HG02973 (cell line): Measurements from ENCODE around the gene SLC24A3.
"Not testable (repeated sequence)": the region's sequence is repeated elsewhere in the genome, so short reads cannot be mapped to it uniquely, and the experiment has no call there.

Experiments
- ATAC-seq: cut with Tn5 transposase; IDR thresholded peaks from one replicate; pipeline ENCODE4 v1.9.1; 2021; ENCODE audit warnings: moderate library complexity; ENCODE audit not compliant: unreplicated experiment

Gene SLC24A3

DNA sequence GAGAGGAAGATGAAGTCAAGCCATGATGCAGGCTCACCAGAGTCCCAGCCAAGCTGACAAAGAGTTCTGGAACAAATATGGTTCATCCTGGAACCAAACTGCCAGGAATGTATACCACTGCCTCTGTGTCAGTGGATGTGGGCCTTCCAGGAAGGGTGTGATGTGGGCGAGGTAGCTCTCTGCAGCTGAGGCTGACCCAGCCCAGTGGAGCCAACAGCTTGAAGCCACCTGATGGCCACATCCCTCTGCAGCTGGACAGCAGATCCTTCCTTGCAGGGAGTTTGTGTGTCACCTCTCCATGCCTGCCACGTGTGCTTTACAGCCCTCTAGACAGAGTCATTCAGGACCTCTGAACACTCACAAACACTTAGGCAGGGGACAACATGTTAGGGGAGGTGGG, 403.6 kb downstream of the SLC24A3 start:
- no peak for ATAC-seq

GRCh38 chr20:19616620-19617019, 404.2 kb downstream of the SLC24A3 start:
- no peak for ATAC-seq

DNA sequence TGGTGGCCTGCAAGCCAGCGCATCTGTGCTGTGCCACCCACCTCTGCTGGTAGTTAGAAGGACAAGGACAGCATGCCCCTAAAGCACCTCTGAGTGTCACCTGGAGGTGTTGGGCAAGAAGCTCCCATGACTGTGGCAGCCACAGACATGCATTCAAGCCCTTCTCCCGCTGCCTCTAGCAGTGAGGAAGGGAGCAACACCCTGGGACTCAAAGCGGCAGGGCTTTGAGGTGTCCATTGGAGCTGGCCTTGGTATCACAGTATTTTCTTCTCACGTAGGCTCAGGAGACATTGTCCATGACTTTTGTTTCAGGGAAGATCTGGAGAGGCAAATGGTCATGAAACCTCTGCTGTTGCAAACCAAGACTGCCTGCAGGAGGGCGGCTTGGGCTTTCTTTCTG, 404.8 kb downstream of the SLC24A3 start:
- ATAC-seq, result no peak

GRCh38 chr20:19618711-19619110, 406.3 kb downstream of the SLC24A3 start:
- no peak for ATAC-seq

- ATAC-seq, result no peak
These were observed 407.5 kb downstream of the SLC24A3 start for GRCh38 chr20:19619904-19620430.

DNA sequence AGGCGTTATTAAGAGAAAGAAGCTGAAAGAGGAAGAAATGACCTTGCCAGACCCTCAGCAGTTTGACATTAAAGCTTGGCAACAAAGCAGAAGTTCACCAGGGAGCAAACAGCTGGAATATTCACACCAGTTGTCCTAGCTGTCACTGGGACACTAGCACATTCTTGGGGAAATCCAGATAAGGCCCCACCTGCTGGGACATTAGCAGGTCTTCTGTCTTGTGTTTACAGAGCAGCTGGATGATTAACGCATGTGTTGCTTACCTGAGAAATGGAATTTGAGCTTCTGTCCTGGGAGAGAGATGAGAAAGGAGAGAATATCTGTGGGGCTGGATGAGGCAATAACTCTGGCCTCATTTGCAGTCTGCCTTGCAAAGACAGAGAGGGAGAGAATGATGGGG, 408.0 kb downstream of the SLC24A3 start:
- ATAC-seq, result no peak

DNA sequence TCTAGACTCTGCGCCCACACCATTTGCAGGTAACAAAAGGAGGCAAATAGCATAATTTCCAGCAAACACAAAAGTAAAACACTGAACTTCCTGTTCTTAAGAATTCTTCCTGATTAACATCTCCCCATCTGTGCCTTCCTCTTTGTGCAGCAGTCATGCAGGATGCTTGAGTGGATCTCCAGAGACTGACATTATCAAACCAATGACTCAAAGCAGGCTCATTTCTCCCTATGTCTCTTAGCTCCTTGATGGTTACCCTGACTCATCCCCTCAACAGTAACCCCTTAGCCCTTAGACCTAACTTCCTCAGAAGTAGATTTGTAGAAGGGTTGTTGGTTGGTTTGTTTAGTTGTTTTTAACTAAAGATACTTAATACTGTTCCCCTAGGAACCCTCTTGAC, 408.6 kb downstream of the SLC24A3 start:
- ATAC-seq, result no peak

DNA sequence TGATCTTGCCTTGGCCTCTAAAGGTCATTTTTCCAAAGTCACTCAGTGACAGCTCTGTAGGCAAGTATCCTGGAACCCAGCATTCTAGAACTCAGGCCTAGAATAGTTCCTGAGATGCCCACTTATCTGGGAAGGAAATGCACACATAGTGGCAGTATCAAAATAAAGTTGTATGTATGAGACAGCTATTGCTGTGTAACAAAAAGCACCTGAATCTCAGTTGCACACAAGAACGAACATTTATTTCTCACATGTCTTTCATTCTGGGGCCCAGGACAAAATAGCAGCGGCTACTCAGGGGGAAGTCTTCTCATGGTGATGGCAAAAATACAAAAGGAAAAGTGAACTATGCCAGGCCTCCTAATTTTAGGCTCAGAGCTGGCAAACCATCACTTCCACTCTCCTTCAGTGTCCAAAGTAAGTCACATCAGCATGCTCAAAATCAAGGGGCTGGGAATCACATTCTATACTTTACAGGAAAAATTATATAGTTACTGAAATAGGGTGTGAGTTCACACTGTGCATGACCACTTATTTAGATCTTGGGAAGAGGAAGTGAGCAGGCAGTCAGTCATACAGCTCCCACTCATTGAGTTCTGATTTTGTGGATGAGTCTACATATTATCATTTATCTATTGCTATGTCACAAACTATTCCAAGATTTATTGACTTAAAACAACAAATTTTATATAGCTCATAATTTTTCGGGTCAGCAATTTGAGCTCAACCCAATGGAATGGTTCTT, 412.0 kb downstream of the SLC24A3 start:
- ATAC-seq, result no peak

DNA sequence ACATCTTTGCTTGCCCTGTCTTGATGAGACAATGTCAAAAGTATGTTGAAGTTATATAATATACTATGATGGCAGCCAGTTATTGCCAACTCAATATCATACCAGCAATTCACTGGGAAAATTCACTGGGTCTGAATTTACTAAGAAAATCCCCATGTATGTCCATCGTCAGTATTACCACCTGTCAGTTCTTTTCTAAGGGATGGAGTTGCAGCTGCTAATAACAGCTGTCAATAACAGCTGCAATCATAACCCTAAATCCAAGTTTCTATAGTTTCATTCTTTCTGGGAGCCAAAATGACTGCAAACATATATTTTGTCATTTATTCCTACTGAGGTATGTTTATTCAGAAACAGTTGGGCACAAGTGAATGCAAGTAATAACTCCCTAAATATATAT, 413.0 kb downstream of the SLC24A3 start:
- no peak for ATAC-seq

GRCh38 chr20:19626896-19627295, 414.5 kb downstream of the SLC24A3 start:
- no peak for ATAC-seq

- no peak for ATAC-seq
These were observed 416.2 kb downstream of the SLC24A3 start for GRCh38 chr20:19628570-19629134.

- no peak for ATAC-seq
These were observed 419.0 kb downstream of the SLC24A3 start for GRCh38 chr20:19631410-19631809.

- no peak for ATAC-seq
These were observed 421.5 kb downstream of the SLC24A3 start for GRCh38 chr20:19633985-19634384.

DNA sequence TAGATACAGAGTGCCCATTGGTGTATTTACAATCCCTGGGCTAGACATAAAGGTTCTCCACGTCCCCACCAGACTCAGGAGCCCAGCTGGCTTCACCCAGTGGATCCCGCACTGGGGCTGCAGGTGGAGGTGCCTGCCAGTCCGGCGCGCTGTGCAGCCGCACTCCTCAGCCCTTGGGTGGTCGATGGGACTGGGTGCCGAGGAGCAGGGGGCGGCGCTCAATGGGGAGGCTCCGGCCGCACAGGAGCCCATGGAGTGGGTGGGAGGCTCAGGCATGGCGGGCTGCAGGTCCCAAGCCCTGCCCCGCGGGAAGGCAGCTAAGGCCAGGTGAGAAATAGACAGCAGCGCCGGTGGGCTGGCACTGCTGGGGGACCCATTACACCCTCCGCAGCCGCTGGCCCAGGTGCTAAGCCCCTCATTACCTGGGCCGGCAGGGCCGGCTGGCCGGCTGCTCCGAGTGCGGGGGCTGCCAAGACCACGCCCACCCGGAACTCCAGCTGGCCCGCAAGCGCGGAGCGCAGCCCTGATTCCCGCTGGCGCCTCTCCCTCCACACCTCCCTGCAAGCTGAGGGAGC, 427.1 kb downstream of the SLC24A3 start:
- ATAC-seq, result not testable (repeated sequence)

- ATAC-seq, result no peak
These were observed 430.4 kb downstream of the SLC24A3 start for GRCh38 chr20:19642860-19643259.

DNA sequence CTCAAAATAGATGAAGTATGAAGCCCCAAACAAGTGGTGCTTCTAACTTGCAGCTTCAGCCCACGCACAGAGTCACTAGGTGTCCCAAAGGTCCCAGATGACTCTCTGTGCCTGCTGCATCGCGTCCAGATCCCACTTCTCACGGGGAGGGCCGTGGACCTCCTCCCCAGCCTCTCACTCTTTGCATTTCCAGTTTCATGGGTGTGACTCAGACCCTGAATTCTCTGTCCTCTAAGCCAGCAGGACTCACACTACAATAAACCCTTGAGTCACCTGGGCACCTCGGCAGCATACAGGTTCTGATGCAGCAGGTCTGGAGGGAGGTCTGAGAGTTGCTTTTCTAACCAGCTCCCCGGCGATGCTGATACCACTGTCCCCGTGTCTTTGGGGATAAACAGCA, 431.6 kb downstream of the SLC24A3 start:
- ATAC-seq, result no peak

- no peak for ATAC-seq
These were observed 434.5 kb downstream of the SLC24A3 start for GRCh38 chr20:19646963-19647362.

DNA sequence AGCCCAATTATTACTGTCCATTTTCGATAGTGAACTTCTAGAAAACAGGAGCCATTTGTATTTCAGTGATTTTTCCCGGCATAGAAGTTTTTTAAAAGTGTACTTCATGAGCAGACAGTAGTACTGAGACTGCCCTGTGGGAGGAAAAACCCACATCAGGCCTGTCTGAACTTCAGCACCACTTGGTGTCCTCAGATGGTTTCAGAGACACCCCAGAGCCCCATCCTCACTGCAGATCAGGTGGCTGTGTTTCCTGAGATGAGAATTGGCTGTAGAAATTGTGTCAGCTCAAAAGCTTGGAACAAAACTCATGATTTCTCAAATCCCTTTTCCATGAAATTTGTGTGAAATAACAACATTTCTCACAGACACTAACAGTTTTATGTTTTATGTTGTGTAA, 435.6 kb downstream of the SLC24A3 start:
- ATAC-seq, result no peak

DNA sequence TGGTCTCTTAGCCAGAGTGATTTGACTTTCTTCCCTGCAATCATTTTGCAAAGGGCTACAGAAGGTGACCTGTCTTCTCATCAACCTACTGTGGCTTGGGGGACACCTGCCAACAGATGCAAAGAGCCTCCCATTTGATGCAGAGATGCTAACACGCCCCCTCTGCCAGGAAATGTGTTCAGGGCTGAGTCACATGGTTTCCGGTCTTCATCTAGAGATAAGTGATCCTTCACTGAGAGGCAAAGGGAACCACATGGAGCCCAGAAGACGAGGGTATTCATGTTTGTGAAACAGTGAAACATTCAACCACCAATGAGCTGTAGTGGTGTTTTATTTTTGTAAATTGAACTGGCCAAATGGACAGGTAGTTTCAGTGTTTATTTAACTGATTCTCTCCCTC, 436.6 kb downstream of the SLC24A3 start:
- ATAC-seq, result no peak

DNA sequence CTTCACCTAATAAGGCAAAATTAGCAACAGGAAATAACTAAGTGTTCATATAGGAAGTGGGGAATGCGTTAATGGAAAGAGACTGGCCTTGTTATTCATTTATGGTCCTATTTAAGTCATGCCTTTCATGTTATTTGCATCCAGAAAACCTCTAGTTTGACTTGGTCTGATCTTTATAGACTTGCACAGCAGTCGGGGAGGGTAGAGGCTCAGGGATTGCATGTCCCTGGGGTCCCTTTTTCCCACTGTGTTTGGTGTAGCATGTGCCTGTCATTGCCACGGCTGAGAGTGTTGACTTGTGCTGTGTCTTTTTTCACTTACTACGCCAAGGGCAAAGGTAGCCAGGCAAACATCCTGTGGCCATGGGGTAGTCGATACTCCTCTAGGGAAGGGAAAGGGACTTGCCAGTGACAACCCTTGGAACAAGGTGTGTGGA, 440.2 kb downstream of the SLC24A3 start:
- ATAC-seq, result no peak

- no peak for ATAC-seq
These were observed 440.9 kb downstream of the SLC24A3 start for GRCh38 chr20:19653327-19653726.

DNA sequence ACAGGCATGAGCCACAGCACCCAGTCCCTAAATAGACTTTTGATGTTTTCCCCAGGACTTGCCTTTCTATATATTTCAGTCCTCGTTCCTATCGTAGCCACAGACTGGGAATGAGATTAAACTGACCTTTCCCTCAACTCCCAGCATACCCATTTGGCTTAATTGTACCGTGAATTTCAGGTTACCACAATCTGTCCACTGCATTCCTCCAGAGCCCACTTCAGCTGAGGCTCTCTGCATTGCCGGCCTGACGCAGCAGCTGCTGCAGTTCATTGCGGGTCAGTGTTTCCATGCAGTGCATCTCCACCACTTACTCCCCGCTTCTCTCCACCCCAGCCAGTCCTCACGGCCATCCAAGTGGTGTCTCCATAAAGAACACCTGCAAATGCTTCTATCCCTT, 442.5 kb downstream of the SLC24A3 start:
- ATAC-seq, result no peak
